ENCODE data around the gene MACF1. TPM values are rescaled to one million over a fixed set of nuclear protein-coding genes. Genes with fewer than 3 reads are reported as not detected.

Gene MACF1
- total RNA-seq, 4 donors from 2014 or later = 421 to 942 (median 545) TPM

GRCh38 chr1:39212499-39212898 lies 8.0 kb downstream of the MACF1 start:
- Histone ChIP-seq H3K36me3 (no peaks in the 10 kb centered on the region), H3K4me3 (no peak overlapping the region), H3K4me1 (peaks cover 43% of the 10 kb centered on the region), H3K9me3 (no peaks in the 10 kb centered on the region), H3K27ac (no peak overlapping the region), H3K27me3 (no peaks in the 10 kb centered on the region)
- no peak for DNase-seq (ENCODE audit: low spot score in 2 of 2)
- WGBS = 94% methylated on average over 8 of the region's 8 CpGs
- TF ChIP-seq EP300 (IDR thresholded peaks at IDR 0.05) (no peak), POLR2AphosphoS5 (IDR thresholded peaks at IDR 0.05) (no peak), POLR2A (IDR thresholded peaks at IDR 0.05) (no peak)
- TF ChIP-seq, protein P1, sequence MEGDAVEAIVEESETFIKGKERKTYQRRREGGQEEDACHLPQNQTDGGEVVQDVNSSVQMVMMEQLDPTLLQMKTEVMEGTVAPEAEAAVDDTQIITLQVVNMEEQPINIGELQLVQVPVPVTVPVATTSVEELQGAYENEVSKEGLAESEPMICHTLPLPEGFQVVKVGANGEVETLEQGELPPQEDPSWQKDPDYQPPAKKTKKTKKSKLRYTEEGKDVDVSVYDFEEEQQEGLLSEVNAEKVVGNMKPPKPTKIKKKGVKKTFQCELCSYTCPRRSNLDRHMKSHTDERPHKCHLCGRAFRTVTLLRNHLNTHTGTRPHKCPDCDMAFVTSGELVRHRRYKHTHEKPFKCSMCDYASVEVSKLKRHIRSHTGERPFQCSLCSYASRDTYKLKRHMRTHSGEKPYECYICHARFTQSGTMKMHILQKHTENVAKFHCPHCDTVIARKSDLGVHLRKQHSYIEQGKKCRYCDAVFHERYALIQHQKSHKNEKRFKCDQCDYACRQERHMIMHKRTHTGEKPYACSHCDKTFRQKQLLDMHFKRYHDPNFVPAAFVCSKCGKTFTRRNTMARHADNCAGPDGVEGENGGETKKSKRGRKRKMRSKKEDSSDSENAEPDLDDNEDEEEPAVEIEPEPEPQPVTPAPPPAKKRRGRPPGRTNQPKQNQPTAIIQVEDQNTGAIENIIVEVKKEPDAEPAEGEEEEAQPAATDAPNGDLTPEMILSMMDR (IDR thresholded peaks at IDR 0.05) = no peak

DNA sequence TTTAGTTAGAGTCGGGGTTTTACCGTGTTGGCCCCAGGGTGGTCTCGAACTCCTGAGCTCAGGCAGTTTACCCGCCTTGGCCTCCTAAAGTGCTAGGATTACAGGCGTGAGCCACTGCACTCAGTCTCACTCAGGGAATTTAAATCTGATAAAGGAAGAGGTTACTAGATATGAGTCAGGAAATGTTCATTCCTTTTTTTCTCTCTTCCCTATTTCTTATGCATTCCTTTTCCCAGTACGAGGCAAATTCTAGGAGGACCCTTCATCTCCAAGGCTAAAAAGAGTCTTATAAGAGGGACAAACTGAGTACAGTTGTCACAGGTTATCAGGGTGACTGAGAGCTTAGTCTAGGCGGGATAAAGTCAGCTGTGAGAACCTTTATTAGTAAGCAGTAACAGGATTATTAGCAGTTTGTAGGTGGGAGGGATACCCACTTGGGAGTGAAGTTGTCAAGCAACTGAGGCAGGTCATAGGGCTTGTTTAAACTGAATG lies 9.1 kb downstream of the MACF1 start:
- Histone ChIP-seq H3K27me3 (no peaks in the 10 kb centered on the region), H3K27ac (peak overlapping the region; percentile 78), H3K36me3 (no peaks in the 10 kb centered on the region), H3K4me3 (no peak overlapping the region), H3K4me1 (peaks cover 45% of the 10 kb centered on the region), H3K9me3 (no peaks in the 10 kb centered on the region)
- WGBS = 61% methylated on average over 7 of the region's 7 CpGs
- DNase-seq (ENCODE audit: low spot score in 2 of 2) = no peak
- TF ChIP-seq POLR2AphosphoS5 (IDR thresholded peaks at IDR 0.05) (no peak), EP300 (IDR thresholded peaks at IDR 0.05) (no peak), POLR2A (IDR thresholded peaks at IDR 0.05) (no peak)
- TF ChIP-seq, protein P1 (IDR thresholded peaks at IDR 0.05) = no peak

DNA sequence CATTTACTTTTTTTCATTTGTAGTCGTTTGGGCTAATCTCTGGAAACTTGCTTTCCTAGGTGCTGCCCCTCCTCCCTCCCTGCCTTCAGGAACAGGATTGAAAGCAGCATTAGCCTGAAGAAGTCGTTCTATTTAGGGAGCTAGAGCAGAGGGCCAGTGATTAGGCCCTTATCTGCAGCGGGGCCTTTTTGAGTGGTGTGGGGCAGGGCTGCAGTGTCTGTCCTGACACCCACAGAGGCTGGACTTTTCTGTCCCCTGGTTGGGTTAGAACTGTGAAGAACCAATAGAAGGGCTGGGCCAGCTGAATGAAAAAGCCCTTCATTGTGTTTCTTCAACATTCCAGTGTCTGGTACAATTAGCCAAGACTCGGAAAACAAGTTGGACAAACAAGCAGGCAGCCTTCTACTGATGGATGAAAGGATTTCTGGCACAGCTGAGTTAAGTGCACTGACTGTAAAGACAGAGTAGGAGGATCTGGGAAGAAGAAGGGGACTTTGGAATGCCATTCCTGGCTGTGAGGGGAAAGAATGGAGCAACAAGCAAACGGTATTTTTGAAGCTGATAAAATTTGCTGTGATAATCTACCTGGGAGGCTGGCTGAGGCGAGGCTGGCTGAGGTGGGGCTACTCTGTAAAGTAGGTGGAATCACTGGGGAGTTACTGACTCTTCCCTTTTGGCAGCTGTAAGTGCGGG lies 9.7 kb downstream of the MACF1 start:
- 32% methylated on average over 7 of the region's 7 CpGs for WGBS
- H3K27me3 ChIP-seq = no peaks in the 10 kb centered on the region
- TF ChIP-seq EP300 (IDR thresholded peaks at IDR 0.05) (no peak), POLR2AphosphoS5 (IDR thresholded peaks at IDR 0.05) (no peak), POLR2A (IDR thresholded peaks at IDR 0.05) (no peak)
- TF ChIP-seq, protein P1 (IDR thresholded peaks at IDR 0.05) = no peak
- no peaks in the 10 kb centered on the region for H3K9me3 ChIP-seq
- no peak for DNase-seq (ENCODE audit: low spot score in 2 of 2)
- H3K36me3 ChIP-seq = no peaks in the 10 kb centered on the region
- peak overlapping the region; percentile 78 for H3K27ac ChIP-seq
- H3K4me3 ChIP-seq = no peak overlapping the region
- H3K4me1 ChIP-seq = peaks cover 45% of the 10 kb centered on the region

- Histone ChIP-seq H3K36me3 (no peaks in the 10 kb centered on the region), H3K4me1 (peaks cover 45% of the 10 kb centered on the region), H3K9me3 (no peaks in the 10 kb centered on the region), H3K27me3 (no peaks in the 10 kb centered on the region), H3K4me3 (no peak overlapping the region), H3K27ac (peak overlapping the region; percentile 78)
- no peak for DNase-seq (ENCODE audit: low spot score in 2 of 2)
- no peak for TF ChIP-seq POLR2A (IDR thresholded peaks at IDR 0.05)
- no peak for TF ChIP-seq EP300 (IDR thresholded peaks at IDR 0.05)
- TF ChIP-seq, protein P1 (IDR thresholded peaks at IDR 0.05) = no peak
- no peak for TF ChIP-seq POLR2AphosphoS5 (IDR thresholded peaks at IDR 0.05)
- WGBS = 27% methylated on average over 1 of the region's 1 CpG
These were observed 10.2 kb downstream of the MACF1 start for GRCh38 chr1:39214714-39214997.

DNA sequence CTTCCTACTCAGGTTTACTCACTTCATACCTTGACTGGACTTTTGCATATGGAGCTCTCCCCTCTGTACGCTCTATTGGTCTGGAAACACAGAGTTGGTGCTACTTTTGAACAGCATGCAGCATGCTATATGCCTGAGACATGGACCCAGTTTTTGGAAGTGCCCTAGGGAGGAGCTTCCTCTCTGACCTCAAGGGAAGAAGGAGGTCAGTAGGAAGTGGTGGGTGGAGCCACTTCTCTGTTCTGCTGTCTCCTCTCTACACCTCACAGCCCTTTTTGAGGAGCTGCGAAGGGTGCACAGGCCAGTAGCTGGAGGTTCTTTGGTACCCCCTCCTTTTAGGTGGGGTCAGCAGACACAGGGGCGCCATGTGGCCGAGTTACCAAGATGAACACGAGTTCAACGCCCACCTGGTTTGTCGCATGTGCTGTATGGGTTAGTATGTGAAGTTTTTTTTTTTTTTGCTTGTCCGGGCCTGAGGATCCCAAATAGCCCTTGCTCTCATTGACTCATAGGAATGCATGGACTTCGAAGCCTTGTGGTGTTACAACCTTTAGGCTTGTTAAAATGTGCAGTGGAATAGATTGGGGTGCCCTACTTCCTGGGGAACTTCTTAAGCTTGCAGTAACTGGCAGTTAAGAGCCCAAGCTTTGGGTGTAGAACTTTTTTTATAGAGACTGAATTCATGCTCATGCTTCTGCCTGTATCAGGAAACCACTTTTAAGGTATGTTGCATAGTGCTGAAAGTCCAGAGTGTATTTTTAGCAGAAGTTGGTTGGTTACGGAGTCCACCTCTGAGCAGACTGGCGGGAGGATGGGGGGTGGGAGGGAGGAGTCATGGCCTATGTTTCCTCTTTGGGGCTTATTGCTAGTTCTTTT lies 10.7 kb downstream of the MACF1 start:
- H3K4me3 ChIP-seq = peak overlapping the region; percentile 21
- peak overlapping the region; percentile 78 for H3K27ac ChIP-seq
- H3K27me3 ChIP-seq = no peaks in the 10 kb centered on the region
- TF ChIP-seq POLR2A (IDR thresholded peaks at IDR 0.05) = no peak
- TF ChIP-seq, protein P1 (IDR thresholded peaks at IDR 0.05) = no peak
- no peak for TF ChIP-seq POLR2AphosphoS5 (IDR thresholded peaks at IDR 0.05)
- no peak for TF ChIP-seq EP300 (IDR thresholded peaks at IDR 0.05)
- H3K4me1 ChIP-seq = peaks cover 45% of the 10 kb centered on the region
- no peak for DNase-seq (ENCODE audit: low spot score in 2 of 2)
- H3K36me3 ChIP-seq = no peaks in the 10 kb centered on the region
- WGBS = 81% methylated on average over 11 of the region's 11 CpGs
- H3K9me3 ChIP-seq = no peaks in the 10 kb centered on the region
